Middle frontal gyrus (tissue), 1 donor: ENCODE data around the gene TAS2R38.

Source experiments
- DNase-seq: peaks from one replicate; pipeline ENCODE4 v3.0.0-alpha.2; 2015; ENCODE audit warnings: low spot score; ENCODE audit errors: extremely low spot score

Gene TAS2R38

DNA sequence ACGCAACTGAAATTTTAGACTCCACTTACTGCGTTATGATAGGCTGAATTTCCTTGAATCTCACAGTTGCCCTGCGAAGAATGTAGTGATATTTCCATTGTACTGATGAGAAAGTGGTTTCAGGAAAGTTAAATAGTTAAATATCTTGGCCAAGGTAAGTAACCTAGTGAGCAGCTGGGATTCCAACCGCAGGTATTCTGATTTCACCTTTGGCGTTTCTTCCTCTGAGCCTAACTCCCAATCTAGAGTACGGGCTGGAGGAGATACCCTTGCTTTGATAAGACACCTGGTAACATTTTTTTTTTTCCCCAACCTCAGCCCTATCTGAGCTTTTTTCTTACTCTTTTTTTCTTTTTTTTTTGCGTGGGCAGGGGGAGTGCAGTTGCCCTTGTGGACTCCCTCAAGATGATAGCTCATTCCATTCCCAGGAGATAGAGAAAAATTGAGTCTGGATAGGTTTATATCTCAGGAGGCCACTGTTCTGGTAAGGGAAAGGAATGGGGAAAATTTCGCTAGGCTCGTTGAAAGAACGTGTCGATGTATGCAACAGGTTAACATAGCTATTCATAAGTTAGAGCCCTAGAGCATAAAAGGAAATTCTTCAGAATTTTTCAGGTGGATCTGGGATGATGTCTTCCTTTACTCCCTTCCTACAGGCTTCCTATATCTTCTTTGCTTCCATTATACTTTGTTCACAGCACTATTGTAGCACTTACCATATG lies 3.1 kb upstream of the TAS2R38 start:
- no peak for DNase-seq

- no peak for DNase-seq
Observed at GRCh38 chr7:141975806-141976523, 2.4 kb upstream of the TAS2R38 start.

DNA sequence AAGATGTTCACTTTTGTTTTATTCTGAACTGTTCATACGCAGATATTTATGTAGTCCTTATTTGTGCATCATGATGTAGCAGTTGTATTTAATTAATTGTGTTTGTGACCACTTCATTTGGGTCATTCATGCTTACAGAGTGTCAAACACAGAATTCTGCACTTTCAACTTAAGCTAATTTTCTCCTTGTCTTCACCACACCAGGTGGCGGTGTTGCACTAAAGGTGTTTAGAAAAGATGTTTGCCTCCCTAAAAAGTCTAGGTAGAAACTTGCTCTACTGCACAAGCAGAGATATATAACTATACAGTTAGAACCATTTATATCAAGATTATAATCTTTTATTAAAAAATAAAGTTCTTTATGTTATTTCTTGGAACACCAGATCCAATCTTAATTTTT lies 1.3 kb upstream of the TAS2R38 start:
- DNase-seq, result no peak

DNA sequence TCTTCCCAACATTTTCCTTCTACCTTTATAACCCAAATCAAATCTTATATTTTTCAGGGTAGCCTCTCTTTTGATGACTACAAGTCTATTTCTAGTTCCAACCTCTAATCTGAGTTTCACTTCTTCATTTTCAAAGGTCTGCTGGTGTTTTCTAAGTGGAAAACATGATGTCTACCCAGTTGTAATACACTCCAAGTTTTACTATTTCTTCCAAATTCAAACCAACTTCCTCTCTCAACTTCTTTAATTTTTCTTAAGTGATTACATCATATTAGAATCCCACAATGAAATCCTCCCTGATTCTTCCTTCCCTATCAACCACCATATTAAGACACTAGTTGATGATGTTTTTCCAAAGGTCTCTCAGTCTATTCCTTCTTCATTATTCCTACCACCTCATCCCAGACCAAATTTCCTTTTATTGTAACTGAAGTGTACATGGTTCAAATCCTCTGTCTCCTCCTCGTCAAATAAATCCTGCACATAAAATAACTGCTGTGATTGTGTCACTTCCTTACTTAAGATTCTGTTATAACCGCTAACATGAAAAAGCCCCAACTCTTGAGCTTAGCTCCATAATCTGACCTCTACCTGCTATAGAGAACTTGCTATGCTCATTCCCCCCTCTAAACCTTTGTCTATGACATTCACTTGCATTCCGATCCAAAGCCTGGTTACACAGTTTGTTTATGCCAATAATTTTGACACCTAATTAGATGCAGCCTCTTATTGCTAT lies 12.7 kb downstream of the TAS2R38 start:
- no peak for DNase-seq

- no peak for DNase-seq
Observed at GRCh38 chr7:141956084-141956483, 17.5 kb downstream of the TAS2R38 start.

DNA sequence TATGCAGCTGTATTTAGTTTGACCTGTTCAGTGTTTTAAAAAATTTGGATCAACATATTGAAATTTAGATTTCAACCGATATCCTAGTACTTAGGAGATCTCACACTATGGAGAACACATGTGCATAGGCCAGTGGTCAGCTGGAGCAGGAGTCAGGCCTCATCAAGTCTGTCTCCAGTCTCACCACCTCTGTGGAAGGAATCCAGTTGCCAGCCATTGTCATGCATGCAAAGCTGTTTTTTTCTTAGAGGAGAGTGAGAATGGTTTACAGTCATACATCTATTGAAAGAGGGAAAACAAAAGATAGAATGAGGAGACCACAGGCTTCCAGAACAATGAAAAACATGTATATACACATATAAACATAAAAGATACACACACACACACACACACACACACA lies 19.2 kb downstream of the TAS2R38 start:
- no peak for DNase-seq

- DNase-seq, result no peak
Observed at GRCh38 chr7:141952461-141952860, 21.1 kb downstream of the TAS2R38 start.

DNA sequence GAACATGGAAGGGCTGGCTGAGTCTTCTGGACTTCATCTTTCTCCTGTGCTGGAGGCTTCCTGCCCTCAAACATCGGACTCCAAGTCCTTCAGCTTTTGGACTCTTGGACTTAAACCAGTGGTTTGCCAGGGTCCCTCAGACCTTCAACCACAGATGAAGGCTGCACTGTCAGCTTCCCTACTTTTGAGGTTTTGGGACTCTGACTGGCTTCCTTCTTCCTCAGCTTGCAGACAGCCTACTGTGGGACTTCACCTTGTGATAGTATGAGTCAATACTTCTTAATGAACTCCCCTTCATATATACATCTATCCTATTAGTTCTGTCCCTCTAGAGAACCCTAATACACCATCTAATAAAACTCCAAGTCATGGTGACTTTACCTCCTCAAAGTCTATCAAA lies 22.8 kb downstream of the TAS2R38 start:
- DNase-seq, result no peak

- DNase-seq, result no peak
Observed at GRCh38 chr7:141949911-141950310, 23.7 kb downstream of the TAS2R38 start.

- DNase-seq, result no peak
Observed at GRCh38 chr7:141949451-141949850, 24.1 kb downstream of the TAS2R38 start.

DNA sequence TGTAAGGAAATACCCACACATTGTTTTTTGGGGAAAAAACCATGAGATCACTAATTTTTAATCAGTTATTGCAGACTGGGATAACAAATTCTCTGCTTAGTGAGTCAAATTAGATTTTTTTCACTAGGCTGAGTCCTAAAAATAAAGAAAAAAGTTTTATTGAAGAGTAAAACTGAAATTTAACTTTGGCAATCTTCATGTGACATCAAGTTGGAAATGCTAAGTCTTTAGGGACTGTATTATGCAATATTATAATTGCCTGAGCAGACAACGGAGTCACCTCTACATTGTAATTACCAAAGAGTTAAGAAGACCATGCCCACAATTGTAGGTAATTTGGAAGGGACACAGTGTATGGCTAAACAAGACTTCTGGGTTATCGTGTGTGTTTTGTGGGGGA lies 24.6 kb downstream of the TAS2R38 start:
- DNase-seq, result no peak

DNA sequence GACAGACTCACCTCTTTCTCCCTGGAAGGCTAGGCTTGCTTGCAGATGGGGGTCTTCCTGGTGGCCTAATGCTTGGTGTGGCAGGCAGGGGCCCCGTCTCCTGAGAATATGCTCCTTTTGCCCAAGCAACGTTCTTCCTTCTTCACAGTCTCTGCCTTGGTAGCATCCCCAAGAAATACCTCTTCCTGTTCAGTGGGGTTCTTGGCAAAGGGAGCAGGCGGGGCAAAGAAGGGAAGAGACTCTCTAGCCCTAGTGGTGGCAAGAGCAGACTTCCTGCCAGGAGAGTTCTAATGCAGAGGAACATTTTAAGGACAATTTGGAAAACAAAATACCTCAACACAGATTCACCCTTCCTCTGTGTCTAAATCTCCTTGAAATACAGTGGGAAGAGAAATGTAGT lies 26.8 kb downstream of the TAS2R38 start, which contains the start of gene CLEC5A:
Gene CLEC5A, minus strand, starts transcription at position 179 of the 400 bp plus-strand sequence. CDS start 682 bp downstream, outside the sequence.
- no peak for DNase-seq

GRCh38 chr7:141945356-141945755 lies 28.2 kb downstream of the TAS2R38 start:
- no peak for DNase-seq

DNA sequence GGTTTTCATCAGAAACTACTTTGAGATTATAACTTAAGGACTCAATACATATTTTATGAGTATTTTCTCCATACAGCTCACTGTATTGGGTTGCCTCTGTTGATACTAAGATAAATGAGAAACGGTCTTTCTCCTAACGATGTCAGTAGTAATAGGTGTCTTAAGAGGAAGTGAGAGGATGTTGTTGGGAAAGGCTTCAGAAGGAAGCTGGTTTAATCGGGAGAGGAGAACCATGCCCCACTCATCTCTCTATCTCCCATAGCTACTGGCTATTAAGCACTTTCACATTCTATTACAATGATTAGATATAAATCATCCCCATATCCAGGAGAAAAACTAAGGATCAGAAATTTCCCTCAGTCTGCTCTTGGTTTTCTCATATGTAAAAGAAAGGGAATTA lies 28.8 kb downstream of the TAS2R38 start:
- no peak for DNase-seq

DNA sequence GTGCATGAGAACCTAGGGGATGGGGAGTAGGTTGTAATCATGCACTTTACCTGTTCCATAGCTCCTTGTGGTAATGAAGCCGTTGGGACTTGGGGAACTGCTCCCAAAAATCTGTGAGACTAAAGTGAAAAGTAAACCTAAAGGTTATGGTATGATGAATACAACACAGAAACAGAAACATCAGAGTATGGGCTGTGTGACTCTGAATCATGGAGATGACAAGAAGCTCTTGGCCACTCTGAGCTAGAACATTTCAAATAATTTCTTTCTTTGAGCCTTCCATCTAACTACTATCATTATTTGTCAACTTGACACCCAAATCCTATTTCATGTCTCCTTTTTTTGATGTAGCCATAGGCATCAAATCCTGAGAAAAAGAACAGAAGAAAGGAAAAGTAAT lies 29.7 kb downstream of the TAS2R38 start:
- no peak for DNase-seq

DNA sequence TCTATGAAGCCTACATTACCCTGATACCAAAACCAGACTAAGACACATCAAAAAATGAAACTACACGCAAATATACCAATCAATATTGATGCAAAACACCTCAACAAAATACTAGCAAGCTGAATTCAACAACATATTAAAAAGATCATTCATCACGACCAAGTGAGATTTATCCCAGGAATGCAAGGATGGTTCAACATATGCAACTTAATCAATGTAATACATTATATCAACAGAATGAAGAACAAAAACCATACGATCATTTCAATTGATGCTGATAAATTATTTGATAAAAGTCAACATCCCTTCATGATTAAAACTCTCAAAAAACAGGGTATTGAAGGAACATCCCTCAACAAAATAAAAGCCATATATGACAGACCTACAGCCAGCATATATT lies 32.5 kb downstream of the TAS2R38 start:
- no peak for DNase-seq

GRCh38 chr7:141930211-141930610 lies 43.4 kb downstream of the TAS2R38 start:
- DNase-seq, result no peak

DNA sequence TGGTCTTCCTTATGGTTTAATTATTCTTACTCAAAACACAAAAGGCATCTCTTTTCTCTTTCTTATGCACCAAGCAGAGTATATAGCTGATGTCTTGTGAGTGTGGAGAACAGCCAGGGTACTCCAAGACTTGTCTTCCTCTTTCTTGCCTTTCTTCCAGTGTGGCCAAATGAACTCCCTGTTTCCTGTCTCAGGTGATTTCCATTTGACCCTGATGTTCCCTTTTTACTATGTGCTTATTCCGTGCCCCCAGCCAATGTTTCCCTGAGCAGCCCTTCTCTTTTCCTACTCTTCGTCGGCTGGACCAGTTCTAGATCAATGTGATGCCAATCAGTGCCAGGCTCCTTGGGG lies 44.8 kb downstream of the TAS2R38 start:
- DNase-seq, result no peak

DNA sequence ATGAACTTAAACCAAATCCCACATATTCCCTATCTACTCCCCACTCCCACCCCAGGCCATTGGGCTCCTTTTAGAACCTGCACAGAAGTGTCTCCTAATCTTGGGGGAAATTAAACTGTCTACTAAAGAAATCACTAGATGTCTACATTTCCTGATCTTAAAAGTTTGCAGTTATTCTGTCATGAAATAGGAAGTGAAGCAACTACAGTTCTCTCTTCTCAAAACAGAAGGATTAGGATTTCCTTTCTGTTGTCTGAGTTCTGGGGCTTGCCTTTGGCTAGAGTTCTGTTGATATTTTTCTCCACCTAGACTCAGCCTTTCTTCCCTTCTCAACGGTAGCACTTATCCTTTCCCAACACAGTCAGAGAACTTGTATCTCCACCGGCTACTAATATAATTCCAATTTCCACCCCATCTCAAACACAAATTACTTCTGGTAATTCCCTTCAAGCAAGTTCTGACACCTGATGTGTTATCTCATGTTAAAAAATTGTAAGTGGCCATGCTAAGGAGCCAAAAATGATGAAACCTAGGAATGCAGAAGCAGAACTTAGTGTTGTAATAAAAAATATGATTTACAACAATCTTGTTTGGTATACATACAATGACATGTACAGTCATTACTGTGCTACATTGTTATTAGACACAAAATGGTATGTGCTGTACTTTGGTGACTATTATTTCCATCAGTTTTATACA lies 45.3 kb downstream of the TAS2R38 start:
- no peak for DNase-seq
